Measurements from ENCODE around the gene PTPRD.

GRCh38 chr9:10548348-10548747, 64.5 kb downstream of the PTPRD start:
- TF ChIP-seq, protein P1, sequence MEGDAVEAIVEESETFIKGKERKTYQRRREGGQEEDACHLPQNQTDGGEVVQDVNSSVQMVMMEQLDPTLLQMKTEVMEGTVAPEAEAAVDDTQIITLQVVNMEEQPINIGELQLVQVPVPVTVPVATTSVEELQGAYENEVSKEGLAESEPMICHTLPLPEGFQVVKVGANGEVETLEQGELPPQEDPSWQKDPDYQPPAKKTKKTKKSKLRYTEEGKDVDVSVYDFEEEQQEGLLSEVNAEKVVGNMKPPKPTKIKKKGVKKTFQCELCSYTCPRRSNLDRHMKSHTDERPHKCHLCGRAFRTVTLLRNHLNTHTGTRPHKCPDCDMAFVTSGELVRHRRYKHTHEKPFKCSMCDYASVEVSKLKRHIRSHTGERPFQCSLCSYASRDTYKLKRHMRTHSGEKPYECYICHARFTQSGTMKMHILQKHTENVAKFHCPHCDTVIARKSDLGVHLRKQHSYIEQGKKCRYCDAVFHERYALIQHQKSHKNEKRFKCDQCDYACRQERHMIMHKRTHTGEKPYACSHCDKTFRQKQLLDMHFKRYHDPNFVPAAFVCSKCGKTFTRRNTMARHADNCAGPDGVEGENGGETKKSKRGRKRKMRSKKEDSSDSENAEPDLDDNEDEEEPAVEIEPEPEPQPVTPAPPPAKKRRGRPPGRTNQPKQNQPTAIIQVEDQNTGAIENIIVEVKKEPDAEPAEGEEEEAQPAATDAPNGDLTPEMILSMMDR (IDR thresholded peaks at IDR 0.05), result no peak
- TF ChIP-seq POLR2A (IDR thresholded peaks at IDR 0.05), result no peak

Data from Peyer's patch (tissue), 4 donors.